ENCODE measurements around the gene POLDIP2.

POLDIP2 gene

GRCh38 chr17:28357061-28357900 is at the start of gene POLDIP2:
TSS of gene POLDIP2 (minus strand) at chr17:28357527. CDS start at chr17:28357448, 79 bp downstream.
- DNase-seq = peak; percentile 90

- no peak for DNase-seq
These were observed 49.1 kb upstream of the POLDIP2 start for GRCh38 chr17:28406473-28406814.

- DNase-seq = no peak
These were observed 48.5 kb upstream of the POLDIP2 start, which contains the start of gene SLC46A1 for GRCh38 chr17:28405632-28406472. TSS of gene SLC46A1 (minus strand) at chr17:28406212. CDS start at chr17:28406114, 98 bp downstream.

- no peak for DNase-seq
These were observed 47.7 kb upstream of the POLDIP2 start for GRCh38 chr17:28404812-28405570.

- DNase-seq = no peak
These were observed 47.1 kb upstream of the POLDIP2 start for GRCh38 chr17:28404461-28404811.

- no peak for DNase-seq
These were observed 46.7 kb upstream of the POLDIP2 start for GRCh38 chr17:28404007-28404406.

- DNase-seq = no peak
These were observed 45.5 kb upstream of the POLDIP2 start for GRCh38 chr17:28402844-28403243.

- no peak for DNase-seq
These were observed 44.9 kb upstream of the POLDIP2 start for GRCh38 chr17:28402224-28402630.

GRCh38 chr17:28399808-28400207 is 42.5 kb upstream of the POLDIP2 start:
- DNase-seq = no peak

GRCh38 chr17:28398280-28398981 is 41.1 kb upstream of the POLDIP2 start:
- no peak for DNase-seq

GRCh38 chr17:28397687-28398279 is 40.5 kb upstream of the POLDIP2 start:
- no peak for DNase-seq

- no peak for DNase-seq
These were observed 39.9 kb upstream of the POLDIP2 start for GRCh38 chr17:28397275-28397674.

- DNase-seq = no peak
These were observed 39.4 kb upstream of the POLDIP2 start for GRCh38 chr17:28396635-28397239.

- no peak for DNase-seq
These were observed 38.6 kb upstream of the POLDIP2 start for GRCh38 chr17:28395968-28396367.

GRCh38 chr17:28395426-28395825 is 38.1 kb upstream of the POLDIP2 start:
- no peak for DNase-seq

GRCh38 chr17:28394337-28395116 is 37.2 kb upstream of the POLDIP2 start:
- no peak for DNase-seq

- no peak for DNase-seq
These were observed 35.2 kb upstream of the POLDIP2 start for GRCh38 chr17:28392491-28392890.

GRCh38 chr17:28391401-28391800 is 34.1 kb upstream of the POLDIP2 start:
- no peak for DNase-seq

GRCh38 chr17:28390984-28391383 is 33.7 kb upstream of the POLDIP2 start:
- DNase-seq = no peak

GRCh38 chr17:28390563-28390962 is 33.2 kb upstream of the POLDIP2 start:
- DNase-seq = no peak

- DNase-seq = no peak
These were observed 32.8 kb upstream of the POLDIP2 start for GRCh38 chr17:28390141-28390540.

Measured in KG1 (cell line).